Measurements from ENCODE around the gene HOXB5.

DNA sequence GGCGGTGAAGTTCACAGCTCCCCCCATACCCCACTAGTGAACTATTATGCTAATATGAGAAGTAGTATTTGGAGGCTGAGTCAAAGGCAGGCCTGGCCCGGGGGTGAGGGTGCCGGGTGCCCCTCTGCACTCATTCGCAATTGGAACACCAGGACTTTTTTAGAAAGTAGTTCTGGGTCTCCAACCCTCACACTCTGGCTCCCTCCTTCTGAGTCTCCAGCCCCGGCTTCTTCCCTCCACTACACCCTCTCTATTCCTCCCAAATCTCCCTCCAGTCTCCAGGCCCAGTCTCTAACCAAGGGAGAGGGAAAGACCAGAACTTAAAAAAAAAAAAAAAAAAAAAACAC, 37.4 kb downstream of the HOXB5 start:
- TF ChIP-seq EZH2 (IDR thresholded peaks at IDR 0.05; ENCODE audit: borderline replicate concordance, insufficient read depth, low read depth, low read length, poor library complexity, severe bottlenecking) (no peak), CTCF (IDR thresholded peaks at IDR 0.05) (no peak)
